Kidney (tissue), 14 donors: ENCODE results near the gene PNPLA5. TPM values are rescaled to one million over a fixed set of nuclear protein-coding genes. Genes with fewer than 3 reads are reported as not detected.
"Not testable (repeated sequence)": the region's sequence is repeated elsewhere in the genome, so short reads cannot be mapped to it uniquely, and the experiment has no call there.

ENCODE experiments used
- DNase-seq, 5 donors: peaks; one replicate each; pipeline ENCODE4 v3.0.0-alpha.2; 2013 to 2020
- FAIRE-seq: peaks from 2 replicates; lab custom pipeline; 2012; peaks lifted over from hg19 to GRCh38; lab: Jason Lieb, UNC
- H3K27ac ChIP-seq, 2 donors: one replicate each; pipeline ENCODE4 v1.7.0; 2013; ENCODE audit warnings: low read depth in 2 of 2, low read length in 2 of 2, inconsistent platforms in 1 of 2
- H3K27me3 ChIP-seq: one replicate; pipeline ENCODE4 v1.7.1; 2013; ENCODE audit warnings: low read length, inconsistent platforms; ENCODE audit not compliant: control insufficient read depth, insufficient read depth
- H3K36me3 ChIP-seq, 3 donors: one replicate each; pipeline versions ENCODE4 v1.7.0 to v1.7.1; 2013; ENCODE audit warnings: low read length in 3 of 3, control low read depth in 1 of 3, inconsistent platforms in 1 of 3; ENCODE audit not compliant: insufficient read depth in 3 of 3, control insufficient read depth in 2 of 3
- H3K4me1 ChIP-seq, 3 donors: one replicate each; pipeline versions ENCODE4 v1.7.0 to v1.7.1; 2013; ENCODE audit warnings: low read length in 3 of 3, inconsistent platforms in 1 of 3, low read depth in 1 of 3; ENCODE audit not compliant: control insufficient read depth in 2 of 3, insufficient read depth in 2 of 3
- H3K4me3 ChIP-seq, 3 donors: one replicate each; pipeline versions ENCODE4 v1.7.0 to v1.8.1; 2013; ENCODE audit warnings: low read length in 3 of 3, control low read depth in 1 of 3, inconsistent platforms in 1 of 3
- H3K9ac ChIP-seq, 3 donors: one replicate each; pipeline versions ENCODE4 v1.7.0 to v1.7.1; 2013; ENCODE audit warnings: low read length in 3 of 3, control low read depth in 1 of 3, inconsistent platforms in 1 of 3
- H3K9me3 ChIP-seq, 3 donors: one replicate each; pipeline versions ENCODE4 v1.7.0 to v1.7.1; 2013; ENCODE audit warnings: low read length in 3 of 3, control low read depth in 1 of 3, inconsistent platforms in 1 of 3; ENCODE audit not compliant: control insufficient read depth in 2 of 3, insufficient read depth in 1 of 3
- intact Hi-C: fragments of 100-400 bp; cut with DNase I; formaldehyde crosslinking; loops from one replicate; pipeline ENCODE4 v1.11.1; 2022
- polyA plus RNA-seq: library from polyadenylated mRNA; stranded (reverse); fragments of 350-450 nt; fragmentation: Illumina TruSeq; extraction: RNeasy Lipid Tissue Mini Kit (QIAGEN cat#74804); gene quantifications from one replicate; pipeline ENCODE4 v1.2.3, GENCODE V29; 2014; ENCODE audit warnings: low read depth, low replicate concordance; ENCODE audit not compliant: insufficient read depth
- total RNA-seq: library from RNA; stranded (reverse); fragmentation: NEBNext Ultra II Directional; extraction: Animal tissue kit (Norgen Biotek cat#: 25700); gene quantifications from one replicate; pipeline ENCODE4 v1.2.1, GENCODE V29; 2021
- TF ChIP-seq, protein P1 (sequence below): IDR thresholded peaks from 3 replicates; pipeline ENCODE4 v1.5.1; 2012; ENCODE audit warnings: mild to moderate bottlenecking, moderate library complexity, borderline replicate concordance; ENCODE audit not compliant: insufficient read depth; ENCODE audit errors: extremely low read depth
- donor health status: control.
- donor health status: control.
- donor health status: control.
- donor health status: control.
- donor health status: control.
- donor health status: DM: yes; HTN: yes; CAD: no.
- donor health status: Normal renal cell carcinoma (clear cell type).

PNPLA5 gene
- total and polyA plus RNA-seq, 2 donors from 2014 or later, result not detected

DNA sequence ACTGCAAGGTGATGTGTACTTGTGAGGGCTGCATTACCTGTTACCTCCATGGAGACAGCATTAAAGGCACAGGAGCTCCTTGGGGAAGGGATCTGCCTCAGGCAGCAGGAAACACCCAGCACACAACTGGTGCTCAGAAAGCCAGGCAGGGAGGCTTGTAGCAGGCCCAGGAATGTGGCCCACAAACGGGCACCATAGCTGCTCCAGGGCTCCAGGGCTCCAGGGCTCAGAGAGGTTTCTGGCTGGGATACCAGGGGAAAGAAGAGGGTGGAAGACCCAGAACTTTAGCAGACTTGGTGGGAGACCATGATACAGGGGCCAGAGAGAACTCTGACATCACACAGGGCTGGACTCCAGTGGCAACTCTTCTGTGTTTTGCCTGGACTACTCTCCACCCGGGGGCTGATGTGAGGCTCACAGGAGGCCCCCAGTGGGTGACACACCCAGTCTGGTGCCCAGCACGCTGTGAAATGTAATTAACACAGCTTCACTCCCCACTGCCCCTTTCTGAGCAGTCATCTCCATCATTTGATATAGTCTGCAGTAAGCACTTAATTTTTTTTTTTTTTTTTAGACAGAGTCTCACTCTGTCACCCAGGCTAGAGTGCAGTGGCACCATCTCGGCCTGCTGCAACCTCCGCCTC is 14.8 kb downstream of the PNPLA5 start:
- no peak overlapping the region for H3K9ac ChIP-seq
- TF ChIP-seq, protein P1, sequence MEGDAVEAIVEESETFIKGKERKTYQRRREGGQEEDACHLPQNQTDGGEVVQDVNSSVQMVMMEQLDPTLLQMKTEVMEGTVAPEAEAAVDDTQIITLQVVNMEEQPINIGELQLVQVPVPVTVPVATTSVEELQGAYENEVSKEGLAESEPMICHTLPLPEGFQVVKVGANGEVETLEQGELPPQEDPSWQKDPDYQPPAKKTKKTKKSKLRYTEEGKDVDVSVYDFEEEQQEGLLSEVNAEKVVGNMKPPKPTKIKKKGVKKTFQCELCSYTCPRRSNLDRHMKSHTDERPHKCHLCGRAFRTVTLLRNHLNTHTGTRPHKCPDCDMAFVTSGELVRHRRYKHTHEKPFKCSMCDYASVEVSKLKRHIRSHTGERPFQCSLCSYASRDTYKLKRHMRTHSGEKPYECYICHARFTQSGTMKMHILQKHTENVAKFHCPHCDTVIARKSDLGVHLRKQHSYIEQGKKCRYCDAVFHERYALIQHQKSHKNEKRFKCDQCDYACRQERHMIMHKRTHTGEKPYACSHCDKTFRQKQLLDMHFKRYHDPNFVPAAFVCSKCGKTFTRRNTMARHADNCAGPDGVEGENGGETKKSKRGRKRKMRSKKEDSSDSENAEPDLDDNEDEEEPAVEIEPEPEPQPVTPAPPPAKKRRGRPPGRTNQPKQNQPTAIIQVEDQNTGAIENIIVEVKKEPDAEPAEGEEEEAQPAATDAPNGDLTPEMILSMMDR, result no peak
- H3K9me3 ChIP-seq, result no peaks in the 10 kb centered on the region
- H3K36me3 ChIP-seq, result no peaks in the 10 kb centered on the region
- H3K27ac ChIP-seq, result no peak overlapping the region
- intact Hi-C loops, result no loop called here
- no peaks in the 10 kb centered on the region for H3K4me1 ChIP-seq
- FAIRE-seq (no peak), DNase-seq (peak in 2 of 5 donors; percentile 11 to 25)
- no peak overlapping the region for H3K4me3 ChIP-seq
- no peaks in the 10 kb centered on the region for H3K27me3 ChIP-seq

DNA sequence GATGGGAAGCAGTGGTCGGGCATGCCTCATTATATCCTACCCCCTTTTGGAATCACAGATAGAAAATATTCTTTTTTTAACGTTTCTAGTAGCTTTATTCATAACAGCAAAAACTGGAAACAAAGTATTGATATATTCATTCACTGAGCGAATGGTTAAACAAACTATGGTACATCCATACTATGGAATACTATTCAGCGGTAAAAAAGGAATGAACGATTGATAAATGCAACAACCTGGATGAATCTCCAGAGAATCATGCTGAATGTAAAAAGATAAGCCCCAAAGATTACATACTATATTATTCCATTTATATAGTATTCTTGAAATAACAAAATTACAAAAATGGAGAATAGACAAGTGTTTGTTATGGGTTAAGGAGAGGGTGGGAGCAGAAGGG is 22.0 kb downstream of the PNPLA5 start:
- Histone ChIP-seq H3K4me3 (no peak overlapping the region), H3K4me1 (no peaks in the 10 kb centered on the region), H3K9ac (no peak overlapping the region), H3K36me3 (no peaks in the 10 kb centered on the region), H3K9me3 (peaks cover 0 to 4% (median 0%) of the 10 kb centered on the region in 3 donors), H3K27ac (no peak overlapping the region), H3K27me3 (no peaks in the 10 kb centered on the region)
- FAIRE-seq (no peak), DNase-seq (no peak)
- TF ChIP-seq, protein P1, result no peak
- intact Hi-C loops, result no loop called here

DNA sequence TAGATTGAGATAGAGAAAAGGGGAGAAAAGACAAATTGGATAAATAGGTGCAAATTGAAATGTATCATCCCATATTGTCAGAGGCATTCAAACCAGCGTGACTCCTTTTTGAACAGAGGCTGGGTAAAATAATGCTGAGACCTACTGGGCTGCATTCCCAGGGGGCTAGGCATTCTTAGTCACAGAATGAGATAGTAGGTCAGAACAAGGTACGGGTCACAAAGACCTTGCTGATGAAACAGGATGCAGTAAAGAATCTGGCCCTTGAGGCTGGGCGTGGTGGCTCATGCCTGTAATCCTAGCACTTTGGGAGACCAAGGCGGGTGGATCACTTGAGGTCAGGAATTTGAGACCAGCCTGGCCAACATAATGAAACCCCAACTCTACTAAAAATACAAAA is 22.8 kb downstream of the PNPLA5 start:
- FAIRE-seq, H3K27ac ChIP-seq, H3K27me3 ChIP-seq, intact Hi-C loops, H3K4me1 ChIP-seq, H3K9ac ChIP-seq, H3K4me3 ChIP-seq, H3K9me3 ChIP-seq, H3K36me3 ChIP-seq: not testable (repeated sequence)
- DNase-seq, result peak in 2 of 5 donors; percentile 6

DNA sequence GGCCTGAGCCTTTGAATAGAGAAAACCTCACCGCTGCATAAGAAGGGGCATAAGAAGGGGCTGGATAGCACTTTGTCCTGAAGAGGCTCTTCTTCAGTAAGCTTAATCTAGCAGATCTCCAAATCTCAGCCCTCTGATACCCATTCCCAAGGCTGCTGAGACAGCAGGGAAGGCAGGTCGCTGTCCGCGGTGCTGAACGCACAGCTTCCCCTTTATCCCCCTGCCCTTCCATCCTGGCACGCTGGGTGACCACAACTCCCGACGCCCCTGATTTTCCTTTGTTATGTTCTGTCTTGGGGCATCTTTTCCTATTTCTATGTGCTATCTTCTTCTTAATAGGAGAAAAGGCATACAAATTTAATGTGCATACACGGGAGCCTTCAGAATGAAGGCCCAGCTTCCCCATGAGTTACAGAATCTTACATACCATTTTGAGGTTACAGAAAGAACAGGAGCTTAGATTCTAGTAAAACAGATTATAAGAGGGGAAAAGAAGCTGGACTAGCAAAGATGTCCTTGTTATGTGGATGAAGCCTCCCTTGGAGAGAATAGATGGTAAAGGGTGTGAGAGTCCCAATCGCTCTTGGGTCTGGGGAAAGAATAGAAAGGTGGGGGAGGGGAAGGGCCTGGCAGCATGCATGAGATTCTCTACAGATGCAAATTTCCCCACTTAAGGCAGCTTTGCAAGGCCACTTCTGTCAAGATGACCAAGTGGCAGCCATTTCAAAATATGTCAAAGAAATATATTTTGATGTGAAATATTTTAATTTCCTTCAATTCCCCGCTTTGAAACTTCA is 23.8 kb downstream of the PNPLA5 start:
- FAIRE-seq (no peak), DNase-seq (peak; percentile 79 to 92 (median 87))
- H3K9me3 ChIP-seq, result peaks cover 0 to 4% (median 0%) of the 10 kb centered on the region in 3 donors
- no peak overlapping the region for H3K9ac ChIP-seq
- no peak overlapping the region for H3K27ac ChIP-seq
- intact Hi-C loops, result no loop called here
- H3K27me3 ChIP-seq, result no peaks in the 10 kb centered on the region
- no peaks in the 10 kb centered on the region for H3K36me3 ChIP-seq
- TF ChIP-seq, protein P1, result no peak
- no peak overlapping the region for H3K4me3 ChIP-seq
- H3K4me1 ChIP-seq, result no peaks in the 10 kb centered on the region
